ENCODE results near the gene SLC8A1.

DNA sequence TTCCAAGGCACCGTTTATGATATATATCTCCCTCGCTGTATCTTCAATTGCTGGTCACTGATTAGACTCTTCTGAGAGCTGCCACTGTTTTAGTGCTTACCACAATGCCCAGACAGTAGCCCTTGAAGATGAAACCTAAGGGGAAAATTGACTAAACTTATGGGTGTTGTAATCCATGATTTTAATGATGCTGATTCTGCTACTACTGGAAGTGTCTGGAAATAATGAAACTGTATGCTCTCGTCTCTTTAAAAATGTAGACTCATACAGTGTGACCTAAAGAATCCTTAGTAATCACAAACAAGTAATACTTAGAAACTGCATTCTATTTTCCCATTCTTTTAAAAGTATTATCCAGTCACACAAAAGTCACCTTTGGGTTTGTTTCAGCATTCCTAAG, 5.5 kb upstream of the SLC8A1 start:
- TF ChIP-seq RARB (CRISPR knock-in tag; IDR thresholded peaks at IDR 0.05) (no peak), OSR1 (CRISPR knock-in tag; IDR thresholded peaks at IDR 0.05) (no peak), BACH2 (CRISPR knock-in tag; IDR thresholded peaks at IDR 0.05; ENCODE audit: borderline replicate concordance) (no peak), ISL1 (CRISPR knock-in tag; IDR thresholded peaks at IDR 0.05) (no peak), CSDC2 (CRISPR knock-in tag; IDR thresholded peaks at IDR 0.05) (no peak), TOX (CRISPR knock-in tag; IDR thresholded peaks at IDR 0.05; ENCODE audit: borderline replicate concordance) (no peak), GLIS3 (CRISPR knock-in tag; IDR thresholded peaks at IDR 0.05) (no peak), ZFP30 (CRISPR knock-in tag; IDR thresholded peaks at IDR 0.05) (no peak), ZFP3 (CRISPR knock-in tag; IDR thresholded peaks at IDR 0.05) (no peak), PPARA (CRISPR knock-in tag; IDR thresholded peaks at IDR 0.05; ENCODE audit: borderline replicate concordance) (no peak)
- TF ChIP-seq, protein P1, sequence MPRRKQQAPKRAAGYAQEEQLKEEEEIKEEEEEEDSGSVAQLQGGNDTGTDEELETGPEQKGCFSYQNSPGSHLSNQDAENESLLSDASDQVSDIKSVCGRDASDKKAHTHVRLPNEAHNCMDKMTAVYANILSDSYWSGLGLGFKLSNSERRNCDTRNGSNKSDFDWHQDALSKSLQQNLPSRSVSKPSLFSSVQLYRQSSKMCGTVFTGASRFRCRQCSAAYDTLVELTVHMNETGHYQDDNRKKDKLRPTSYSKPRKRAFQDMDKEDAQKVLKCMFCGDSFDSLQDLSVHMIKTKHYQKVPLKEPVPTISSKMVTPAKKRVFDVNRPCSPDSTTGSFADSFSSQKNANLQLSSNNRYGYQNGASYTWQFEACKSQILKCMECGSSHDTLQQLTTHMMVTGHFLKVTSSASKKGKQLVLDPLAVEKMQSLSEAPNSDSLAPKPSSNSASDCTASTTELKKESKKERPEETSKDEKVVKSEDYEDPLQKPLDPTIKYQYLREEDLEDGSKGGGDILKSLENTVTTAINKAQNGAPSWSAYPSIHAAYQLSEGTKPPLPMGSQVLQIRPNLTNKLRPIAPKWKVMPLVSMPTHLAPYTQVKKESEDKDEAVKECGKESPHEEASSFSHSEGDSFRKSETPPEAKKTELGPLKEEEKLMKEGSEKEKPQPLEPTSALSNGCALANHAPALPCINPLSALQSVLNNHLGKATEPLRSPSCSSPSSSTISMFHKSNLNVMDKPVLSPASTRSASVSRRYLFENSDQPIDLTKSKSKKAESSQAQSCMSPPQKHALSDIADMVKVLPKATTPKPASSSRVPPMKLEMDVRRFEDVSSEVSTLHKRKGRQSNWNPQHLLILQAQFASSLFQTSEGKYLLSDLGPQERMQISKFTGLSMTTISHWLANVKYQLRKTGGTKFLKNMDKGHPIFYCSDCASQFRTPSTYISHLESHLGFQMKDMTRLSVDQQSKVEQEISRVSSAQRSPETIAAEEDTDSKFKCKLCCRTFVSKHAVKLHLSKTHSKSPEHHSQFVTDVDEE (CRISPR knock-in tag; IDR thresholded peaks at IDR 0.05): no peak
- TF ChIP-seq, protein P2, sequence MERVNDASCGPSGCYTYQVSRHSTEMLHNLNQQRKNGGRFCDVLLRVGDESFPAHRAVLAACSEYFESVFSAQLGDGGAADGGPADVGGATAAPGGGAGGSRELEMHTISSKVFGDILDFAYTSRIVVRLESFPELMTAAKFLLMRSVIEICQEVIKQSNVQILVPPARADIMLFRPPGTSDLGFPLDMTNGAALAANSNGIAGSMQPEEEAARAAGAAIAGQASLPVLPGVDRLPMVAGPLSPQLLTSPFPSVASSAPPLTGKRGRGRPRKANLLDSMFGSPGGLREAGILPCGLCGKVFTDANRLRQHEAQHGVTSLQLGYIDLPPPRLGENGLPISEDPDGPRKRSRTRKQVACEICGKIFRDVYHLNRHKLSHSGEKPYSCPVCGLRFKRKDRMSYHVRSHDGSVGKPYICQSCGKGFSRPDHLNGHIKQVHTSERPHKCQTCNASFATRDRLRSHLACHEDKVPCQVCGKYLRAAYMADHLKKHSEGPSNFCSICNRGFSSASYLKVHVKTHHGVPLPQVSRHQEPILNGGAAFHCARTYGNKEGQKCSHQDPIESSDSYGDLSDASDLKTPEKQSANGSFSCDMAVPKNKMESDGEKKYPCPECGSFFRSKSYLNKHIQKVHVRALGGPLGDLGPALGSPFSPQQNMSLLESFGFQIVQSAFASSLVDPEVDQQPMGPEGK (CRISPR knock-in tag; IDR thresholded peaks at IDR 0.05; ENCODE audit: borderline replicate concordance): no peak
- TF ChIP-seq, protein P3, sequence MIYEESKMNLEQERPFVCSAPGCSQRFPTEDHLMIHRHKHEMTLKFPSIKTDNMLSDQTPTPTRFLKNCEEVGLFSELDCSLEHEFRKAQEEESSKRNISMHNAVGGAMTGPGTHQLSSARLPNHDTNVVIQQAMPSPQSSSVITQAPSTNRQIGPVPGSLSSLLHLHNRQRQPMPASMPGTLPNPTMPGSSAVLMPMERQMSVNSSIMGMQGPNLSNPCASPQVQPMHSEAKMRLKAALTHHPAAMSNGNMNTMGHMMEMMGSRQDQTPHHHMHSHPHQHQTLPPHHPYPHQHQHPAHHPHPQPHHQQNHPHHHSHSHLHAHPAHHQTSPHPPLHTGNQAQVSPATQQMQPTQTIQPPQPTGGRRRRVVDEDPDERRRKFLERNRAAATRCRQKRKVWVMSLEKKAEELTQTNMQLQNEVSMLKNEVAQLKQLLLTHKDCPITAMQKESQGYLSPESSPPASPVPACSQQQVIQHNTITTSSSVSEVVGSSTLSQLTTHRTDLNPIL (CRISPR knock-in tag; IDR thresholded peaks at IDR 0.05; ENCODE audit: low read depth): no peak

All from SK-N-SH treated with all-trans-retinoic acid at 6 μM for 48 hours (cell line).